Iris pigment epithelial cell (primary cell): ENCODE data around the gene EPM2AIP1.
A peak's percentile ranks its signal among the peaks of the same experiment; 100 is the strongest.
"Not testable (repeated sequence)": the region's sequence is repeated elsewhere in the genome, so short reads cannot be mapped to it uniquely, and the experiment has no call there.

ENCODE experiments used
- DNase-seq: peaks from one replicate; pipeline ENCODE4 v3.0.0-alpha.2; 2011; ENCODE audit warnings: low read depth

EPM2AIP1 gene

GRCh38 chr3:36954452-36955134 lies 38.3 kb downstream of the EPM2AIP1 start:
- DNase-seq = no peak

GRCh38 chr3:36947814-36948213 lies 45.1 kb downstream of the EPM2AIP1 start:
- not testable (repeated sequence) for DNase-seq

- DNase-seq = no peak
Measured at GRCh38 chr3:36945333-36945980, 47.5 kb downstream of the EPM2AIP1 start.

- DNase-seq = peak; percentile 48
Measured at GRCh38 chr3:36944641-36945270, 48.2 kb downstream of the EPM2AIP1 start, which contains the start of gene TRANK1. TSS of gene TRANK1 (minus strand) at chr3:36945054. CDS start at chr3:36944809, 245 bp downstream.

- DNase-seq = peak; percentile 51
Measured at GRCh38 chr3:36944012-36944640, 48.8 kb downstream of the EPM2AIP1 start.

- no peak for DNase-seq
Measured at GRCh38 chr3:36943601-36944000, 49.3 kb downstream of the EPM2AIP1 start.

- no peak for DNase-seq
Measured at GRCh38 chr3:36942638-36943248, 50.2 kb downstream of the EPM2AIP1 start.

GRCh38 chr3:36941658-36942057 lies 51.3 kb downstream of the EPM2AIP1 start:
- peak; percentile 24 for DNase-seq

GRCh38 chr3:36941162-36941561 lies 51.8 kb downstream of the EPM2AIP1 start:
- DNase-seq = no peak

- peak; percentile 47 for DNase-seq
Measured at GRCh38 chr3:36937492-36937891, 55.4 kb downstream of the EPM2AIP1 start.
